ENCODE measurements around the gene COG8. TPM values are rescaled to one million over a fixed set of nuclear protein-coding genes. Genes with fewer than 3 reads are reported as not detected.

The COG8 gene
- total and polyA plus RNA-seq, 2 donors (not counting 3 experiments of a cell fraction or from before 2014, with no cell fraction given): 29.0 to 31.6 TPM

GRCh38 chr16:69314534-69314933 is 24.8 kb downstream of the COG8 start:
- Histone ChIP-seq H3K4me3 (replicated peaks in 1 of 3; ENCODE audit: insufficient read depth in 1 of 3, low read depth in 1 of 3, low read length in 3 of 3) (no peak overlapping the region), H3K27ac (ENCODE audit: insufficient read depth, low read depth, low read length) (no peak overlapping the region), H3K4me2 (ENCODE audit: insufficient read depth, low read length) (no peak overlapping the region), H4K20me1 (replicated peaks; ENCODE audit: control insufficient read depth, extremely low read depth, insufficient read depth, low read length) (no peaks in the 10 kb centered on the region), H3K27me3 (ENCODE audit: control insufficient read depth in 2 of 2, insufficient read depth in 2 of 2, low read length in 2 of 2) (no peaks in the 10 kb centered on the region), H2AFZ (ENCODE audit: low read depth, low read length) (no peak overlapping the region), H3K9me3 (replicated peaks; ENCODE audit: control insufficient read depth, insufficient read depth, low read length) (no peaks in the 10 kb centered on the region), H3K79me2 (ENCODE audit: control insufficient read depth, insufficient read depth, low read length) (peaks cover 41% of the 10 kb centered on the region), H3K4me1 (ENCODE audit: control insufficient read depth, extremely low read depth, insufficient read depth, low read length) (peaks cover 10% of the 10 kb centered on the region), H3K9ac (replicated peaks; ENCODE audit: extremely low read depth, insufficient read depth, low read length) (no peak overlapping the region), H3K9me1 (replicated peaks; ENCODE audit: control insufficient read depth, extremely low read depth, insufficient read depth, low read length) (no peaks in the 10 kb centered on the region), H3K36me3 (ENCODE audit: control insufficient read depth in 2 of 2, extremely low read depth in 1 of 2, insufficient read depth in 2 of 2, low read length in 2 of 2) (peaks cover 17 to 36% of the 10 kb centered on the region in 2 experiments)
- no peak for TF ChIP-seq FOS (IDR thresholded peaks at IDR 0.05; ENCODE audit: borderline replicate concordance, insufficient read depth, low read length)
- TF ChIP-seq POLR2A (IDR thresholded peaks at IDR 0.05; ENCODE audit: low read depth, low read length): no peak
- TF ChIP-seq GATA2 (IDR thresholded peaks at IDR 0.05; ENCODE audit: insufficient read depth, insufficient read length, low read depth, low read length): no peak
- no peak for TF ChIP-seq JUN (IDR thresholded peaks at IDR 0.05; ENCODE audit: borderline replicate concordance, insufficient read depth, insufficient read length, low read depth)
- TF ChIP-seq EZH2 (IDR thresholded peaks at IDR 0.05; ENCODE audit: borderline replicate concordance, low read depth, low read length, severe bottlenecking): no peak
- ChIA-PET CTCF (interaction anchor here (1.6 kb wide), 1 partner anchor 12 kb away, joined by 5 read pairs; no protein-coding TSS in a partner anchor), POLR2A (no interaction called here)
- no peak for FAIRE-seq
- intact Hi-C loops (cut with micrococcal nuclease) (loop anchor here (5.0 kb wide), 1 partner anchor 253 kb away; the partner anchor contains the start of gene NFAT5), dilution Hi-C loops (cut with MboI; ENCODE audit: extremely low pct_ligation_motif_present, low sequenced_read_pairs) (no loop called here)
- no TSS peak for BruUV-seq (replicated peaks)
- DNase-seq (ENCODE audit: low read depth, low spot score): no peak

- DNase-seq (ENCODE audit: low read depth, low spot score) (no peak), FAIRE-seq (no peak)
- Histone ChIP-seq H3K27me3 (ENCODE audit: control insufficient read depth in 2 of 2, insufficient read depth in 2 of 2, low read length in 2 of 2) (no peaks in the 10 kb centered on the region), H4K20me1 (replicated peaks; ENCODE audit: control insufficient read depth, extremely low read depth, insufficient read depth, low read length) (no peaks in the 10 kb centered on the region), H2AFZ (ENCODE audit: low read depth, low read length) (no peak overlapping the region), H3K4me2 (ENCODE audit: insufficient read depth, low read length) (no peak overlapping the region), H3K4me1 (ENCODE audit: control insufficient read depth, extremely low read depth, insufficient read depth, low read length) (peaks cover 10% of the 10 kb centered on the region), H3K9me1 (replicated peaks; ENCODE audit: control insufficient read depth, extremely low read depth, insufficient read depth, low read length) (no peaks in the 10 kb centered on the region), H3K36me3 (ENCODE audit: control insufficient read depth in 2 of 2, extremely low read depth in 1 of 2, insufficient read depth in 2 of 2, low read length in 2 of 2) (peaks cover 10 to 26% of the 10 kb centered on the region in 2 experiments), H3K27ac (ENCODE audit: insufficient read depth, low read depth, low read length) (no peak overlapping the region), H3K9ac (replicated peaks; ENCODE audit: extremely low read depth, insufficient read depth, low read length) (no peak overlapping the region), H3K79me2 (ENCODE audit: control insufficient read depth, insufficient read depth, low read length) (peaks cover 41% of the 10 kb centered on the region), H3K4me3 (replicated peaks in 1 of 3; ENCODE audit: insufficient read depth in 1 of 3, low read depth in 1 of 3, low read length in 3 of 3) (no peak overlapping the region), H3K9me3 (replicated peaks; ENCODE audit: control insufficient read depth, insufficient read depth, low read length) (no peaks in the 10 kb centered on the region)
- no peak for TF ChIP-seq POLR2A (IDR thresholded peaks at IDR 0.05; ENCODE audit: low read depth, low read length)
- no peak for TF ChIP-seq MAX (IDR thresholded peaks at IDR 0.05; ENCODE audit: insufficient read depth, insufficient read length)
- TF ChIP-seq FOS (IDR thresholded peaks at IDR 0.05; ENCODE audit: borderline replicate concordance, insufficient read depth, low read length): no peak
- TF ChIP-seq EZH2 (IDR thresholded peaks at IDR 0.05; ENCODE audit: borderline replicate concordance, low read depth, low read length, severe bottlenecking): no peak
- TF ChIP-seq MYC (IDR thresholded peaks at IDR 0.05; ENCODE audit: low read depth, low read length): no peak
- TF ChIP-seq POLR2AphosphoS5 (IDR thresholded peaks at IDR 0.05; ENCODE audit: insufficient read depth, low read depth, low read length): no peak
- TF ChIP-seq GATA2 (IDR thresholded peaks at IDR 0.05; ENCODE audit: insufficient read depth, insufficient read length, low read depth, low read length): no peak
- ChIA-PET POLR2A (no interaction called here), CTCF (no interaction called here)
- no TSS peak for BruUV-seq (replicated peaks)
- dilution Hi-C loops (cut with MboI; ENCODE audit: extremely low pct_ligation_motif_present, low sequenced_read_pairs) (no loop called here), intact Hi-C loops (cut with micrococcal nuclease) (loop anchor here (5.0 kb wide), 1 partner anchor 254 kb away; the partner anchor contains the start of gene NFAT5)
Measured at GRCh38 chr16:69313469-69313868, 25.9 kb downstream of the COG8 start.

Data from endothelial cell of umbilical vein (primary cell).